GM11168 (cell line): ENCODE data around the gene BMERB1.
"Not testable (repeated sequence)": the region's sequence is repeated elsewhere in the genome, so short reads cannot be mapped to it uniquely, and the experiment has no call there.

Experiments used
- in situ Hi-C: fragments of 300-500 bp; cut with MboI; formaldehyde crosslinking; loops from one replicate; pipeline ENCODE4 v1.12.0; 2022; ENCODE audit warnings: low sequenced_read_pairs; ENCODE audit not compliant: unreplicated experiment

Gene BMERB1

DNA sequence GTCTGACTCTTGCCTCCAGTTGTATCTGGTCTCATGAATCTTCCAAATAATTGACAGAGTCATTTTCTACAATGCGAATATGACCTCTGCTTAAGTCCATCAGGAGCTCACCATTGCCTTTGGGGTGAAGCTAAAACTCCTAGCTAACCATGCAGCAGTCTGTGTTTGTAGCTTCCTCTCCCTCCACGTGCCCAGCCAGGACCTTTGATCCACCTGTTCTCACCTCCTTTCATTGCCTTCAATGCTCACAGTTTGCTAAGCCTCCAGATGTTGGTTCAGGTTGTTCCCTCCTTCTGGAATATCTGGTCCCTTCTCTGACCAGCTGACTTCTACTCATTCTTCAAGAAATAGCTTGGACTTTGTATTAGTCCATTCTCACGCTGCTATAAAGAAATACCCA is 23.0 kb downstream of the BMERB1 start:
- in situ Hi-C loops: no loop called here

DNA sequence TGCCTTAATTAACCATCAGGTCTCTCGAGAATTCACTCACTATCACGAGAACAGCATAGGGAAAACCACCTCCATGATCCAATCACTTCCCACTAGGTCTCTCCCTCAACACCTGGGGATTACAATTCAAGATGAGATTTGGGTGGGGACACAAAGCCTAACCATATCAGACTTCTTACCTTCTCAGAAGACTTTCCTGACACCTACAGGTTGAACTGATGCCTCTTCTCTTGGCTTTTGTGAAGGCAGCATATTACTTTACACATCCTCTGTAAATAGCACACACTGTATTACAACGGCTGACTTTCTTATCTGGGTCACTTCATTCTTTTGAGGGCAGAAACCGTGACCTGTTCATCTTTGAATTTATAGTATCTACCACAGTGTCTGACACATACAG is 23.6 kb downstream of the BMERB1 start:
- in situ Hi-C loops: no loop called here

DNA sequence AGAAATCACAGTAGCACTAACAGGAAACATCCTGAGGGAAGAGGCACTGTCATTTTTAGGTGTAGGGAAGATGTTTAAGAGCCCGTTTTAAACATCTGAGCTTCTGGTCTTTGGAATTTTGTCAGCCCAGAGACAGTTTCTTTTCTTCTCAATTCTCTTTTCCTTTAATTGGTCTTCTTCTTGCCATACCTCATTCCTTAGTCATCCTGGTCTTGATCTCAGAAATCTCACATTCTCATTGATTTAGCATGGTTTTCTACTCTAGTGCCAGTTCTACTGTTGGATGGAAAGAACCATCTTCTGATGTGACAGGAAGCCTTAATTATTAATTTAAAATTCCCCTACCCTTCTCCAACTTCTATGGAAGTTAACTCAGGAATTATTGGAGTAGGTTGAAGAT is 25.4 kb downstream of the BMERB1 start:
- in situ Hi-C loops: no loop called here

DNA sequence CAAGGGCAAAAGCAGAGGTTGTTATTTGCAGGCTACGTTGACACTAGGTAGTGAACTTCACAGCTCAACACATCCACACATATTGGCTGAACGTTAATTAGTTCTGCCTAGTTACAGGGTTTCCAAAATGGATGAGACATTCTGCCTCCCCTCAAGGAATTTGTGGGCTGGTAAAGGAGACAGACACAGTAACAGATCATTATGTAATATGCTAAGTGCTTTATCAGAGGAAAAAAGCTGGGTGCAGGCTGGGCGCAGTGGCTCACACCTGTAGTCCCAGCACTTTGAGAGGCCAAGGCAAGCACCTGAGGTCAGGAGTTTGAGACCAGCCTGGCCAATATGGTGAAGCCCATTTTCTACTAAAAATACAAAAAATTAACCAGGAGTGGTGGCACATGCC is 26.2 kb downstream of the BMERB1 start:
- in situ Hi-C loops: no loop called here

DNA sequence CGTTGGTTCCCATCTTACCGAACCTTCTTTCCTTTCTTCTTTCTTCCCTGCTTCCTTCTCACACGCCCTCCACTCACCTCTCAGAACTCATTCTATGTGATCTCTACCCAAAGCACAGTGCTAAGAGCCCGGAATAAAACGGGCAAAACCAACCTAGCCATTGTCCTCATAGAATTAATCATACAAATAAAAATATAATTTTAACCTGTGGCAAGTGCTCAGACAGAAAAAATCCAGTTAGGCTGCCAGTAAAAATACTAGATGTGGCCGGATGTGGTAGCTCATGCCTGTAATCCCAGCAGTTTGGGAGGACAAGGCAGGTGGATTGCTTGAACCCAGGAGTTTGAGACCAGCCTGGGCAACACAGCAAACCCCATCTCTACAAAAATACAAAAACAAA is 27.0 kb downstream of the BMERB1 start:
- in situ Hi-C loops: no loop called here

DNA sequence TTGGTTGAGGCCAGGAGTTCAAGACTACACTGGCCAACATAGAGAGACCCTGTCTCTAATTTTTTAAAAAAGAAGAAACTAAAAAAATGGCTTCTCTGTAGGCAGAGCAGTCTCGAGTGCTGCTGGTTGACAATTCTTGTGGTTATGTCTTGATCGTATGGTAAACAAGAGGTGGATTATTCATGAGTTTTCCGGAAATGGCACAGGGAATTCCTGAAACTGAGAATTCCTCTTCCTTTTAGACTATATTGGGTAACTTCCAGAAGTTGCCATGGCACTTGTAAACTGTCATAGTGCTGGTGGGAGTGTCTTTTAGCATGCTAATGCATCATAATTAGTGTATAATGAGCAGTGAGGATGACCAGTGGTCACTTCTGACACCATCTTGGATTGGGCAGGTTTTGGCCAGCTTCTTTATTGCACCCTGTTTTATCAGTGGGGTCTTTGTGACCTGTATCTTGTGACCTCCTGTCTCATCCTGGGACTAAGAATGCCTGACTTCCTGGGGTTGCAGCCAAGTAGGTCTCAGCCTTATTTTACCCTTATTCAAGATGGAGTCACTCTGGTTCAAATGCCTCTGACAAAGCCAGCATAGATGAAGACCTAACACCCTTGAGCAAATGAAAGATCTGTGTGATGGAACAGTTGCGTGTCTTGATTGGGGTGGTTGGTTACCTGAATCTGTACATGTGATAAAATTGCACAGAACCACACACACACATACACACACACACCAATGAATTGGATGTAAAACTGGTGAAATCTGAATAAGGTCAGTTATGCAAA is 30.2 kb downstream of the BMERB1 start:
- in situ Hi-C loops: no loop called here

DNA sequence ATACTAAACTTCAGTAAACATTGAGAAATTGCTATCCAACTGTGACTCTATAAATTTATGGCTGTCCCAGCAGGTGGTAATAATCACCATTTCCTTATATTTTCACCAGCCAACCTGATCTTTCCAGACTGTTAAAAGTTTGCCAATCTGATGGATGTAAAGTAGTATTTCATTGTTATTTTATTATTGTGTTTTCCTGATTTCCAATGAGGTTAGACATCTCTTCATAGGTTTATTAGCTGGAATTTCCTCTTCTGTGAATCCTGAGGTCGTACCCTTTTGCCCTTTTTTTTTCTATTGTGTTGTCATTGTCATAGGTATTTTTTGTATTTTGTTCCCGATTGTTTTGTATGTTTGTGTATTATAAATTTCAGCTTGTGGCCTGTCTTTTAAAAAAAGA is 31.7 kb downstream of the BMERB1 start:
- in situ Hi-C loops: no loop called here

DNA sequence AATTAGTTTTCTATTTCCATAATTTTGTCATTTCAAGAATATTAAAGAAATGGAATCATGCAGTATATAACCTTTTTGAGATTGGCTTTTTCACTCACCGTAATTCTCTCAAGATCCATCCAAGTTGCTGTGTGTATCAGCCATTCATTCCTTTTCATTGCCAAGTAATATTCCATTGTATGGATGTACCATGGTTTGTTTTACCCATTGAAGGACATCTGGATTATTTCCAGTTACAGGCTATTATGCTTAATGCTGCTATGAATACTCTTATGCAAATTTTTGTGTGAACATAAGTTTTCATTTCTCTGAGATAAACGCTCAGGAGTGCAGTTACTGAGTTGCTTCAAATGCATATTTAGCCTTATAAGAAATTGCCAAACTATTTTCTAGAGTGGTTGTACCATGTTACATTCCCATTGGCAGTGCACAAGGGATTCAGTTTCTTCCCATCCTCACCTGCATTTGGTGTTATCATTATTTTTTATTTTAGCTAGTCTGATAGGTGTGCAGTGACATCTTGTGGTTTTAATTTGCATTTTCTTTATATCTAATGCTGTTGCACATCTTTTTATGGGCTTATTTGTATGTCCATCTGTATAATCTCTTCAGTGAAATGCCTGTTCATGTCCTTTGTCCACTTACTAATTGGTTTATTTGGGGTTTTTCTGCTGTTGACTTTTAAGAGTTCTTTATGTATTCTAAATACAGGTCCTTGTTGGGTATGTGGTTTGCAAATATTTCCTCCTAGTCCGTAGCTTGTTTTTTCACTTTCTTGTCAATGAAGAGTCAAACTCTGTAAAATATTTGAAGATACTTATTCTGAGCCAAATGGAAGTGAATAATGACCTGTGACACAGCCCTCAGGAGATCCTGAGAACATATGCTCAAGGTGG is 32.7 kb downstream of the BMERB1 start:
- in situ Hi-C loops: no loop called here

DNA sequence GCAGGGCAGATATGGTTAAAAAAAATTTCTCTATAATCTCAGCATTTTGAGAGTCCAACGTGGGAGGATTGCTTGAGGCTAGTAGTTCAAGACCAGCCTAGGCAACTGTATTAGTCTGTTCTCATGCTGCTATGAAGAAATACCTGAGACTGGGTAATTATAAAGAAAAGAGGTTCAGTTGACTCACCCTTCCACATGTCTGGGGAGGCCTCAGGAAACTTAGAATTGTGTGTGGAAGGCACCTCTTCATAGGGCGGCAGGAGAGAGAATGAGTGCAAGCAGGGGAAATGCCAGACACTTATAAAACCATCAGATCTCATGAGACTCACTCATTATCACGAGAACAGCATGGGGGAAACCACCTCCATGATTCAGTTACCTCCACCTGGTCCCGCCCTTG is 42.6 kb downstream of the BMERB1 start:
- in situ Hi-C loops: not testable (repeated sequence)

DNA sequence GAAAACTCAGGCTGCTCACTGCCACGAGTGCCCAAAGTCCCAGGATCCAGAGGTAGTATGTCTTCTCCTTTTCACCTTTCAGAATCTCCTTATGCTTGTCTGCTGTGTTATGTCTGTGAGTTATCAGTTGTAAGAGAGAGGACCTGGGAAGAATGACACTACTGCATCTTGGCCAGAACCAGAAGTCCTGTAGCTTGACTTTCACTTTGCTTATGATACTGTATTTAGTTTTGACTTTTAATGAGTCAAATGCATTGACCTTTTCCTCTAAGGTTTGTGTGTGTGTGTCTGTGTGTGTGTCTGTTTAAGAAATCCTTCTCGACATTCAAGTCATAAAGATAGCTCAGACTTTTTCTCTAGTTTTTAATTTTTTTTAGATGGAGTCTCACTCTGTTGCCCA is 43.4 kb downstream of the BMERB1 start:
- in situ Hi-C loops: no loop called here

DNA sequence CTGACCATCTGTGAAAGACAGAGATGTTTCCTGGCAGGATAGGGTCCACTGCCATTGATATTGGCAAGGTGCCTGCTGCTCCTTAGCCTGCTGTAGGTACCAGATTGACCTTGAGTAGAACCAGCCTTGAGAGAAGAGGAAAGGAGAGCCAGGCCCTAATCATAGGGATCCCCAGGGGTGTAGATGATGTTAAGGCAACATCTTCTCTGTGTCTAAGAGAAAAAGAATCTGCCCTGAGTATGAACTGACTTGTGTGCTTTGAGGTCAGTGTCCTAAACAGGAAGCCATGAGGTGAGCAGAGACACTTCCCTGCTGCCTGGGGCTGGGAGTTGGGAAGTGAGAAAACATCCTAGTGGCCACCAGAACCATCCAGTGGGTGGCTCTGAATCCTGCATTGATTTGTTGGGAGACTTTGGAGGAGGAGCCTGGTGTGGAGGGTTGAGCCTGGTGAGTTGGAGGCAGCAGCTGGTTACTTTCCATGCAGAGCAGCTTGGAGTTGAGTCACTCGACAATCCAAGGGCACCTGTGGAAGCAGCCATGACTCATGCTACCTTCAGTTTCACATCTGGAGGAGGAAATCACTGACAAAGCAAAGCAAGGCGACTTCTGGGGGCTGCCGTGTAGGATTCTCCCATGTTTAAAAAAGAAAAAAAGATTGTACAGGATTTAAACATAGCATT is 47.8 kb downstream of the BMERB1 start:
- in situ Hi-C loops: no loop called here

DNA sequence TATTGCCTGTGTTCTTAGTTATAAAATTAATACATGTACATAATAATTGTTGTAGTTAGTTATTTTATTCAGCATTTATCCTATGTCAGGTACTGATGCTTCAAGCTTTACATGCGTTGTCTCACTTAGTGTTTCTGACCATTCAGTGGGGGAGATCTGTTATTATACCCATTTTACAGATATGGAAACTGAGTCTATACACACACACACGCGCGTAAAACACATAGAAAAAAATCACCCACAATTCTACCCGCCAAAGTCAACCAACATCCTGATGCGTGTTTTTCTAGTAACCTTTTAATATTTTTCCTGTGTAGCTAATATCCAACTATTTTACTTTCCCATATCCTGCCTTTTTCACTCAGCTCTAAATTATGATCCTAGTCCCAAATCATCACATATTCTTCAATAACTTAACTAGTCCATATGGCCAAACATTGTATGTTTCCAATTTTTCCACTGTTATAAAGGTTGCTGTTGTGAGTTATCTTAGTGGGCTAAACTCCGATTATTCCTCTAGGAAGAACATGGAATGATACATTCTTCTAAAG is 48.4 kb downstream of the BMERB1 start:
- in situ Hi-C loops: no loop called here

DNA sequence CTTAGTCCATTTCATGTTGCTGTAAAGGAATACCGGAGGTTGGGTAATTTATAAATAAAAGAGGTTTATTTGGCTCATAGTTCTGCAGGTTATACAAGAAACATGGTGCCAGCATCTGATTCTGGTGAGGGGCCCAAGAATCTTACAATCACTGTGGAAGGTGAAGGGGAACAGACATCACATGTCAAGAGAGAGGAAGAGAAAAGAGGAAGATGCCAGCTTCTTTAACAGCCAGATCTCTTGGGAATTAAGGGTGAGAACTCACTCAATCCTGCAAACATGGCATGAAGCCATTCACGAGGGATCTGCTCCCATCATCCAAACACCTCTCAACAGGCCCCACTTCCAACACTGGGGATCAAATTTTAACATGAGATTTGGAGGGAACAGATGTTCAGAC is 49.5 kb downstream of the BMERB1 start:
- in situ Hi-C loops: no loop called here

DNA sequence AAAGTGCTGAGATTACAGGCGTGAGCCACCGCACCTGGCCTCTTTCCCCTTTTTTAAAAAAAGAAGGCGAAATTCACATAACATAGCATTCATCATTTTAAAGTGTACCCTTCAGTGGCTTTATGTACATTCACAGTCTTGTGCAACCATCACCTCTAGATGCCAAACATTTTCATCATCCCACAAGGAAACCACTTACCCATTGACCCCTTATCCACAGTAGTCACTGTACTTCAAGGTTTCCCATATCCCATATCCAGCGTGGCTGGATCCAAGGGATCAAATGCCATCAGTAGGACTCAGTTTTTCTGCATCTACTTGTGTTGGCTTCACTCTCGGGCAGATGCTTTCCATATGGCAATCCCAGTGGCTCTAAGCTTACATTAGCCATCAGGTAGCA is 50.3 kb downstream of the BMERB1 start:
- in situ Hi-C loops: no loop called here

DNA sequence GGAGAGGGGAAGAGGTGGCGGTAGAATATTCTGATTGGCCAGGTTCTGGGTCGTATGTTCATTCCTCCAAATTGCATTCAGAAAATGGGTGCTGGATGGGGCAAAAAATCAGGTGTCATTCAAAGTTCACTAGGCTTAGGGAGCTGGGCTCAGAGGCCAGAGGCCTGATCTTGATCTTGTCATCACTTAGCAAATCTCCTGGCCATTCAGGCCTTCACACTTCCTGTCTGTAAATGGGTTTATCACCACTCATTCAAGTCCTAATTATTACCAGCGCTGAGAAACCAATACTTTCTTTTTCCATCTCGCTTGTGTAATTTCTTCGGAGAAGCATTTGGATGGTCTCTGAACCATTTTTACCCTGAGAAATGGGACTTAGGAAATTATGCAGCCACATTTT is 50.8 kb downstream of the BMERB1 start:
- in situ Hi-C loops: no loop called here

DNA sequence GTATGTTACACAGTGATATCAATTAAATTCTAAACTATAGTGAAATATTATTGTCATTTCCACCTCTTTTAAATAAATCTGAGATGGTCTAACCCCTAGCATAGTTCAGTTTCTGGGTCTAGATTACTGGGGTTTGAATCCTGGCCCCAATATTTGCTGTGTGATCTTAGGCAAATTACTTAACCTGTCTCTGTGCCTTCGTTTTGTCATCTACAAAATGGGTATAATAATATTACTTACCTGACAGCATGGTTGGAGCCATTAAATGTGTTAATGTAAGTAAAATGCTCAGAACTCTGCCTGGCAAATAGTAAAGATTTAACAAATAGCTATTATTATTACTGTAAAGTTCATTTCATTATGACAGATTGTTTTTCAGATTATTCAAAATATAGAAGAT is 52.3 kb downstream of the BMERB1 start:
- in situ Hi-C loops: no loop called here

DNA sequence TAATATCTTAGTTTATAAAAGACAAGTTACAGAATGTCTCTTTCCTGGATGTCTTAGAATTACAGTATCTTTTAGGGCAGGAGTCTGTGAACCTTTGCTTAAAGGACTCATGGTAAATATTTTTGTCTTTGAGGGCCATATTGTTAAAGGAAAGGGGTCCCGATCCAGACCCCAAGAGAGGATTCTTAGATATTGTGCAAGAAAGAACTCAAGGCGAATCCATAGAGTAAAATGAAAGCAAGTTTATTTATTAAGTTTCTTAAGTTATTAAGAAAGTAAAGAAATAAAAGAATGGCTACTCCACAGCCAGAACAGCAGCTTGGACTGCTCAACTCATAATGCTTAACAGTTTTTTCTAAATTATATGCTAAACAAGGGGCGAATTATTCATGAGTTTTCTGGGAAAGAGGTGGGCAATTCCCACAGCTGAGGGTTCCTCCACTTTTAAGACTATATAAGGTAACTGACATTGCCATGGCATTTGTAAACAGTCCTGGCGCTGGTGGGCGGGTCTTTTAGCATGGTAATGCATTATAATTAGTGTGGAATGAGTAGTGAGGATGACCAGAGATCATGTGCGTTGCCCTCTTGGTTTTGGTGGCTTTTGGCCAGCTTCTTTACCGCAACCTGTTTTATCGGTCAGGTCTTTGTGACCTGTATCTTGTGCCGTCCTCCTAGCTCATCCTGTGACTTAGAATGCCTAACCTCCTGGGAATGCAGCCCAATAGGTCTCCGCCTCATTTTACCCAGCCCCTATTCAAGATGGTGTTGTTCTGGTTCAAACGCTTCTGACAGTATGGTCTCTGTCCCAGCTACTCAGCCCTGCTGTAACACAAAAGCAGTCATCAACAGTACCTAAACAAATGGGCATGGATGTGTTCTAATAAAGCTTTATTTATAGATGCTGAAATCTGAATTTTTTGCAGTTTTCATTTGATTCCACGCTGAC is 53.2 kb downstream of the BMERB1 start:
- in situ Hi-C loops: no loop called here

DNA sequence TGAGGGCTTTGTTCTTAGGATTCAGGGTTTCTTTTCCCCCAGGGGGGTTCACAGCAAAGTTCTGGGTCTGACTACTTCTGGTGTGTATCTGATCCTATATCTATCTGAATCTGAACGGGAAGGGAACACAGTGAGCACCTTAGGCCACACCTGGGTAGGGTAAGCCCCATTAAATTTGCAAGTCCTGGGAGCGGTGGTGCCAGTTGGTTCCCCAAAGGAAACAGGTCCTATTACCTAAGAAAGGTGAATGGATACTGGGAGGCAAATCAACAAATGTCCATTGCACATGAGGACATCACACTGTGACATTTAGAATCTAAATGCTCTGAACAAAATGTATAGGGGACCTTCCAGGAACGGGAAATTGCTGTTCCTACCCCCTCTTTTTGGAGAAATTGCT is 54.6 kb downstream of the BMERB1 start:
- in situ Hi-C loops: no loop called here

DNA sequence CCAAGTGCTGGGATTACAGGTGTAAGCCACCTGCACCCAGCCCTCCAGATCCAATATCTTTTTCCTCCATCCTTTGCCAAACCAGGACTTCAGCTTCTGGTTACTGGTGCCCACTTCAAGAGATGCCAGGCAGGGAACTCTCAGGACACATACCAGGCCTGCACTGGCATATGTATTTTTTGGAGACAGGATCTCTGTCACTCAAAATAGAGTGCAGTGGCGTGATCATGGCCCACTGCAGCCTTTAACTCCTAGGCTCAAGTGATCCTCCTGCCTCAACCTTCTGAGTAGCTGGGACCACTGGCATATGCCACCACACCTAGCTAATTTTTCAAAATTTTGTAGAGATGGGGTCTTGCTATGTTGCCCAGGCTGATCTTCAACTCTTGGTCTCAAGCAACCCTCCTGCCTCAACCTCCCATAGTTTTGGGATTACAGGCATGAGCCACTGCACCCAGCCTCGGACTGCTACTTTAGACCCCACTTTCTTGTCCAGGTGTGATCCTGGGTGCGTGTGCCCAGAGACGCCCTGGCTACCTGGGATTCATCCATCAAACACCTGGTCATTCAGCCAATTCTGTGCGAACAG is 55.8 kb downstream of the BMERB1 start:
- in situ Hi-C loops: no loop called here
